GM12878 (cell line): ENCODE results near the gene MAST1.

Experiments used
- EZH2 ChIP-seq: IDR thresholded peaks from 2 replicates; pipeline ENCODE4 v1.6.1; 2012; ENCODE audit warnings: low read depth, mild to moderate bottlenecking, control low read depth, inconsistent platforms, low read length, borderline replicate concordance; ENCODE audit not compliant: control insufficient read depth
- JUNB ChIP-seq: IDR thresholded peaks from 2 replicates; pipeline ENCODE4 v1.6.1; 2016; ENCODE audit warnings: antibody characterized with exemption, mild to moderate bottlenecking

DNA sequence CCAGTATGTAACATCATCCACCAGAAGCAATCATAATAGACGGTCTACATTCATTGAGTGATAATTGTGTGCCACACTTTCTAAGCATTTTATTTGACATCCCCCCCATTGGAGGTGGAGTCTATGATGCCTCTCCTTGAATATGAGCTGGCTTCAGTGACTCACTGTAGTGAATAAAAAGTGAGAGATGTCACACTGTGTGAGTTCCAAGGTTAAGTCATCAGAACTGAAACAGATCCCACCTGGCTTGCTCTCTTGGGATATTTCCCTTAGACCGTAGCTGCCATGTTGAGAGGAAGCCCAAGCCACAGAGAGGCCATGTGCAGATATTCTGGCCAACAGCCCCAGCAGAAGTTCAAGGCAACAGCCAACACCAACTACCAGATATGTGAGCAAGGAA is 16.6 kb upstream of the MAST1 start:
- TF ChIP-seq JUNB (no peak), EZH2 (no peak)
